ENCODE results near the gene DCAF17. TPM values are rescaled to one million over a fixed set of nuclear protein-coding genes. Genes with fewer than 3 reads are reported as not detected.

DCAF17 gene
- total RNA-seq, 2 donors from 2014 or later: 8.2 to 16.9 TPM

- TF ChIP-seq CTCF (IDR thresholded peaks at IDR 0.05) (no peak), POLR2A (IDR thresholded peaks at IDR 0.05) (no peak)
- H3K27ac ChIP-seq: no peak overlapping the region
- ATAC-seq (no peak), DNase-seq (no peak)
- no peaks in the 10 kb centered on the region for H3K9me3 ChIP-seq
- H3K36me3 ChIP-seq (replicated peaks in 1 of 2; ENCODE audit: insufficient read depth in 1 of 2, low read depth in 2 of 2): no peaks in the 10 kb centered on the region
- peaks cover 18% of the 10 kb centered on the region for H3K4me1 ChIP-seq
- WGBS, 2 donors: 93 to 94% methylated on average over 1 of the region's 1 CpG
- no peaks in the 10 kb centered on the region for H3K27me3 ChIP-seq
- no peak overlapping the region for H3K4me3 ChIP-seq
- intact Hi-C loops (cut with DNase I): no loop called here
These were observed 2.3 kb downstream of the DCAF17 start for GRCh38 chr2:171436307-171436706.

- H3K9me3 ChIP-seq: no peaks in the 10 kb centered on the region
- intact Hi-C loops (cut with DNase I): no loop called here
- no peak overlapping the region for H3K27ac ChIP-seq
- TF ChIP-seq POLR2A (IDR thresholded peaks at IDR 0.05) (no peak), CTCF (IDR thresholded peaks at IDR 0.05) (no peak)
- no peaks in the 10 kb centered on the region for H3K27me3 ChIP-seq
- no peak overlapping the region for H3K4me3 ChIP-seq
- no peaks in the 10 kb centered on the region for H3K36me3 ChIP-seq (replicated peaks in 1 of 2; ENCODE audit: insufficient read depth in 1 of 2, low read depth in 2 of 2)
- no peaks in the 10 kb centered on the region for H3K4me1 ChIP-seq
- DNase-seq: no peak
- no peak for ATAC-seq
These were observed 7.4 kb downstream of the DCAF17 start for GRCh38 chr2:171441470-171441869.

- Histone ChIP-seq H3K27me3 (no peaks in the 10 kb centered on the region), H3K4me3 (no peak overlapping the region), H3K36me3 (replicated peaks in 1 of 2; ENCODE audit: insufficient read depth in 1 of 2, low read depth in 2 of 2) (peaks cover 0 to 6% of the 10 kb centered on the region in 2 donors), H3K9me3 (no peaks in the 10 kb centered on the region), H3K4me1 (no peaks in the 10 kb centered on the region), H3K27ac (no peak overlapping the region)
- TF ChIP-seq POLR2A (IDR thresholded peaks at IDR 0.05): no peak
- TF ChIP-seq CTCF (IDR thresholded peaks at IDR 0.05): no peak
- 68 to 92% methylated on average over 2 of the region's 2 CpGs for WGBS, 2 donors
- intact Hi-C loops (cut with DNase I): no loop called here
- ATAC-seq: no peak
- no peak for DNase-seq
These were observed 13.6 kb downstream of the DCAF17 start for GRCh38 chr2:171447675-171448074.

GRCh38 chr2:171451074-171451473 is 17.0 kb downstream of the DCAF17 start:
- H3K27ac ChIP-seq: no peak overlapping the region

More at GRCh38 chr2:171451074-171451473, 17.0 kb downstream of the DCAF17 start:
- no peaks in the 10 kb centered on the region for H3K4me1 ChIP-seq
- no peaks in the 10 kb centered on the region for H3K9me3 ChIP-seq
- H3K27me3 ChIP-seq: no peaks in the 10 kb centered on the region
- ATAC-seq (no peak), DNase-seq (no peak)
- intact Hi-C loops (cut with DNase I): no loop called here
- TF ChIP-seq CTCF (IDR thresholded peaks at IDR 0.05) (no peak), POLR2A (IDR thresholded peaks at IDR 0.05) (no peak)
- H3K4me3 ChIP-seq: no peak overlapping the region
- H3K36me3 ChIP-seq (replicated peaks in 1 of 2; ENCODE audit: insufficient read depth in 1 of 2, low read depth in 2 of 2): peaks cover 0 to 6% of the 10 kb centered on the region in 2 donors

All from body of pancreas (tissue), 4 donors.